ENCODE data around the gene CHST15.

Gene CHST15

DNA sequence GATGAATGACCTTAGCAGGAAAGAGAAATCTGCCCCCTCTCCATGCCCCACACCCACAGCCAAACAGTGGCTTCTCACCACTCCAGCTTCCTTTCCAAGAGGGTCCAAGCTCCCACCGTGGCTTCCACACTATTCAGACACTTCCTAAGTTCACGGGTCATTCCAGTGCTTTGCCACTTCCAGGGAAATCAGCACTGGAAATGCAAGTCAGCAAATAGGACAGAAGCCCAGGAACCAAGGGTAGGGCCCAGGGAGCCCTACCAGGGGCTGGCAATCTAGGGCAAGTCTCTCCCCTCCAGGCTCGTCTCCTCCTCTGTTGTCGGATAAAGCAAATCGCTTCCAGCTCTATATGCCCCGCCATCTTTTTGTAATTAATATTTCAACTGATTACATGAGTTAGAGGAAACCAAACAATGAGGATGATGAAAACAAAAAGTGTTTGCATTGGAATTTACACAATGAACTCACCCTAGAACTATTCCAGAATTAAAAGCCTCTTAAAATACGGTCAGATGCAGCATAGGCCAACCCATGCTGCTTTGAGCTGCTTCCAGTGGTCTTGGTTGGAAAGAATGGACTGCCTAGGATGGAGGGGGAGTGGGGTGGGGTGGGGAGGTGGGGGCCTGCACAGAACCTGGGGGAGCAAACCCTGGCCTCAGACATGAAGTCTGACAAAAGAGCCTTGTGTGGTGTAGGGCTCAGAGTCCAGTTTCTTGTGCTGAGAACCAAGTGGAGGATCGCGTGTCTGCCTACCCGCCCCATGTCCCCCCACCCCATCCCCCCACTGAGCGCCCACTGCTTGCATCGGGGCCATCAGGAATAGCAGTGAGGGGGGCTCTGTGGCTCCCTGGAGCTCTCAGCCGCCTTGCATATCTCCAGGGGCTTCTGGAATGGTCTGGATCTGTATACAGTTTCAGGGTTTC lies 127.2 kb downstream of the CHST15 start:
- DNase-seq (ENCODE audit: low read depth): no peak

DNA sequence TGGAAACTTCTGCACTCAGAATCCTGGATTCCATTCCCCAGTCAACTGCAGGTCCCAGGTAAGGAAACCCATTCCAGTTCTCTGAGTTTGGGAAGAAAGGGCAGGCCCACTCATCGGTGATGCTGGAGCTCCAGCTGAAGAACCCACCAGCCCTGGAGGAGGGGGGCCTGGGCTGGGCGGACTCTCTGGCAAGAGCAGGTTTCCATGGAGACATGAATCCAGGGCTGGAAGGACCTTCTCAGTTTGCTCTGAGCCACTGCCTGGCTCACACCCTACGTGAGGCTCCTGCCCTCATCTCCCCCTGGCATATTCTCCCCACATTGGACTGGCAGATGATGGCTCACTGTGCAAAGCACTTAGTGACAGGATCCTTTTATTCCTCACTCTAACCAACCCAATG lies 128.4 kb downstream of the CHST15 start:
- no peak for DNase-seq (ENCODE audit: low read depth)

DNA sequence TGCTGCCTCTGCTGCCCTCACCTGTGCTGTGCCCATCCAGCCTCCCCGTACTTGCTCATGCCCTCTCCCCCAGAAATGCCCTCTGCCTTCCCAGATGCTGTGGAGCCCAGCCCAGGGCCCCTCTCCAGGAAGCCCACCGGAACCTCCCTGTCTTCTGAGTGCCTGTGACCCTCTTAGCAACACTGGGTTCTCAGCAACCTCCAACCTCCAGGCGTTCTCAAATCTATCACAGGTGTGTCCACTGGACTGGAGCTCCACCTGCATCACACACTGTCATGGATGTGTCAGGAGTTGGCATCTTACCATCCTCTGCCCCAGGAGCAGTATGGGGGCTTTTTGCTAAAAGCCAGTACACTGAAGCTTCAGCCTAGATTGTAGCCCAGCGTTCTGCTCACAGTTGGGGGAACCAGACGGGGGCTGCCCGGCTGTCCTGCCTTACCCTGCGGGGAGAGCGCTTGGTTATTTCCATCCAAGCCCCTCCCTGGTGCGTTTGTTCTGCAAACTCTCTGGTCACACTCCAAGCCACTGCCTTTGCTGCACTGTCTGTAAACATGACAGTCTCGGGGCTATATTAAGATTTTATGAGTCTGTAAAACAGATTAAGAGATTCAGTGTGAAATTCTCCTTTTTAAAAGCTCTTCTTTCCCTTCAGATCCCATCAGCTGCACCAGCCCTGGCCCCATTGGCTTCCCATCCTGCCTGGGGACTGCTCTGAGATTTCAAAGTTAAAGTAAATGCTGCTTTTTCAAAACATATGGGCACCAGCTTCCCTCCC lies 130.5 kb downstream of the CHST15 start:
- DNase-seq (ENCODE audit: low read depth): no peak

DNA sequence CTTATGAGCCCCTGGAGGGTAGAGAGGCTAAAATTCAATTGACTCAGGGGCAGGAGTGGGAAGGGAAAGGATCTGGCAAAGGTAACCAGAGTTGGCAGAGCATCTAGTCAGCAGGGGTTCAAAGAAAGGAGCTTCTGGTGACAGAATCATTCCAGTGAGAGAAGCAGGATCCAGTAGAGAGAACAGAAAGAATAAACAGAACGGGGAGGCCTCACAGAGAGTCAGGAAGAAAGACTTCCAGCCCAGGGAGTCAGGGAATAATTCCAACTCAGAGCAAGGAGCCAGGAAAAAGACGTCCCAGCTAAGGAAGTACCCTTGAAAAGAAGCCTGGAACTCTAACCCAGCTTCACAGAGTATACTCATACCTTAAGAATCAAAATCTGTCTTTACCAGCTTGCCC lies 135.2 kb downstream of the CHST15 start:
- no peak for DNase-seq (ENCODE audit: low read depth)
